IPS-20b (cell line): ENCODE measurements around the gene SPTB.

Source experiments
- H3K27ac ChIP-seq: one replicate; pipeline ENCODE4 v1.5.1; 2013; ENCODE audit warnings: low read length
- H3K27me3 ChIP-seq: 2 replicates; pipeline ENCODE4 v1.6.1; 2013; ENCODE audit warnings: mild to moderate bottlenecking, low read length, inconsistent platforms; ENCODE audit not compliant: insufficient read depth
- H3K36me3 ChIP-seq: 2 replicates; pipeline ENCODE4 v1.6.1; 2013; ENCODE audit warnings: low read depth, mild to moderate bottlenecking, inconsistent platforms, low read length, moderate library complexity; ENCODE audit not compliant: insufficient read depth
- H3K4me1 ChIP-seq: 2 replicates; pipeline ENCODE4 v1.6.1; 2013; ENCODE audit warnings: mild to moderate bottlenecking, control low read depth, inconsistent platforms, low read length, moderate library complexity; ENCODE audit not compliant: insufficient read depth
- H3K4me3 ChIP-seq: 2 replicates; pipeline ENCODE4 v1.5.1; 2013; ENCODE audit warnings: mild to moderate bottlenecking, low read length, inconsistent platforms
- H3K9ac ChIP-seq: 2 replicates; pipeline ENCODE4 v1.6.1; 2013; ENCODE audit warnings: low read depth, mild to moderate bottlenecking, inconsistent platforms, low read length, moderate library complexity
- H3K9me3 ChIP-seq: 2 replicates; pipeline ENCODE4 v1.6.1; 2013; ENCODE audit warnings: mild to moderate bottlenecking, low read depth, low read length, inconsistent platforms; ENCODE audit not compliant: insufficient read depth

Gene SPTB

DNA sequence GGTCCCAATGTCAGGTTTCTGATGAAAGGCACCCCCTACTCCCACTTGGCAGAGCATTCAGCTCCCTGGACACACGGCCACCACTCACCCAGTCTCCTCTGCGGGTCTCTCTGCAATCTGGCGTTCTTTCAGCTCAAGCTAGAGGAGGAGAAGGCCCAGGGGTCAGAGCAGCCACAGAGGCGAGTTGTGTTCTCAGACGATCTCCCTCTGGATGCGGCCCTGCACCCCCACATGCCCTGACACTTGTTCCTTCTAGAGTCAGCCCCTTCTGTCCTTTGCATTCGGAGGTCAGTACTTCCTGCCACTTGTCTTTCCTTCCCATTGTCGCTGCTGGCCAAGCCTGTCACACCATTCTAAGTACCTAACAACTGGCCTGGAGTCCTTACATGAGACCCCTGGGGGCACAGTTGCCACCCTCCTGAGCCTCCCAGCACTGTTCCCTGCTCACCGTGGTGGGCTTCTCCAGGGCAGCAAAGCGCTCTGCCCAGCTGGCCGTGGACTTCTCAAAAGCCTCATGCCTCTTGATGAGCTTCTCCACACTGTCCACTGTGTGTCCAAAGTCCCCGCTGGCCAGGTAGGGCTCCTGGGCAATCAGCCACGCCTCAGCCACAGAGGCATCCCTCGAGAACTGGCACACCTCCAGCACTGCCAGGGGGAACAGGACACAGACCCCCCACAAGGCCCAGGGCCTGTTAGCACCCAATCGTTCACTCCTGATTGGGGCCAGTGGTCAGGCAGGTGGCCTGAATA is 112.3 kb downstream of the SPTB start:
- Histone ChIP-seq H3K27ac (no peak overlapping the region), H3K36me3 (no peaks in the 10 kb centered on the region), H3K4me1 (peaks cover 14% of the 10 kb centered on the region), H3K9ac (no peak overlapping the region), H3K9me3 (no peaks in the 10 kb centered on the region), H3K27me3 (peaks cover 14% of the 10 kb centered on the region), H3K4me3 (no peak overlapping the region)

DNA sequence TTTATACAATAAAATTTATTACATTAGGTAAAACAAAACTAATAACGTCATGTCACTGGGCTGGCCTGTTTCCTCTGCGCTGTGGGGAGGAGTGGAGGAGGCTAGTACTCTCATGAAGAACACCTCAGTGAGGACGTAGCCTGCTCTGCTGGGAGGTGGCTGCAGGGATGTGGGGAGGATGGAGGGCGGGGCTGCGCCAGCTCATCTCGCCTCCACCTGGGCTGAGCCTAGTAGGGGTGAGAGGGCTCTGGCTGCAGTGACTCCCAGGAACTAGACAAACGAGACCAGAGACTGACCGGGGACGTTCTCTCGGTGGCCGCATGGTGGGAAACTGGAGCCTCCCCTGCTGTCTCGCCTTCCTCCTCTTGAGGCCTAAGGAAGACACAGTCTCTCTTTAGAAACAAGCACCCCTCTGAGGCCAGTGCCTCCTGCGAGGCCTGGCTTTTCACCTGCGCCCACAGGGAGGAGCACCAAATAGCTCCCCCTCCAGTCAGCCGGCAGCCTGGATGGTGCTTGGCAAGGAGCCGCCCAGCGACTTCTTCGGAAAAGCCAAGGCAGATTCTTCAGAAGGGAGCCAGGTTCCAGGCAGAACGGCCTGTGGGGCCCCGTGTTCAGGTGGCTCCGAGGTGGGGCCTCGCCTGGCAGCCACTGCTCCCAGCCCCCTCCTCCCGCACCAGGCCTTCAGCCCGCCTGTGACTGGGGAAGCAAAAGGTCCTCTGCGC is 113.1 kb downstream of the SPTB start:
- Histone ChIP-seq H3K4me3 (no peak overlapping the region), H3K9ac (no peak overlapping the region), H3K27me3 (peaks cover 14% of the 10 kb centered on the region), H3K27ac (no peak overlapping the region), H3K4me1 (peaks cover 14% of the 10 kb centered on the region), H3K9me3 (no peaks in the 10 kb centered on the region), H3K36me3 (no peaks in the 10 kb centered on the region)

DNA sequence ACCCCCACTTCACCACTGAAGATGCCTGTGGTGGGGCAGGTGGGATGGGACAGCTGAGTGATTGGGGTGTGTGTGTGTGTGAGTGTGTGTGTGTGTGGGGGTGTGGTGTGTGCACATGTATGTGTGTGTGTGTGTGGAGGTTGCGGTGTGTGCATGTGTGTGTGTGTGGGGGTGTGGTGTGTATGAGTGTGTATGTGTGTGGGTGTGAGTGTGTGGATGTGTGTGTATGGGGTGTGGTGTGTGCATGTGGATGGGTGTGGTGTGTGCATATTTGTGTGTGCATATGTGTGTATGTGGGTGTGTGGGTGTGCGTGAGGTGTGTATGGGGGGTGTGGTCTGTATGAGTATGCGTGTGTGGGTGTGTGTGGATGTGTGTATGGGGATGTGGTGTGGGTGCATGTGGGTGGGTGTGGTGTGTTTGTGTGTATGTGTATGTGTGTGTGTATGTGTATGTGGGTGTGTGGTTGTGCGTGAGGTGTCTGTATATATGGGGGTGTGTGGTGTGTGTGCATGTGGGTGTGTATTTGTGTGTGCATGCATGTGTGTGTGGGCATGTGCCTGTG is 113.9 kb downstream of the SPTB start:
- Histone ChIP-seq H3K4me1 (peaks cover 14% of the 10 kb centered on the region), H3K36me3 (no peaks in the 10 kb centered on the region), H3K9me3 (no peaks in the 10 kb centered on the region), H3K27ac (no peak overlapping the region), H3K27me3 (peaks cover 14% of the 10 kb centered on the region), H3K9ac (no peak overlapping the region), H3K4me3 (no peak overlapping the region)

DNA sequence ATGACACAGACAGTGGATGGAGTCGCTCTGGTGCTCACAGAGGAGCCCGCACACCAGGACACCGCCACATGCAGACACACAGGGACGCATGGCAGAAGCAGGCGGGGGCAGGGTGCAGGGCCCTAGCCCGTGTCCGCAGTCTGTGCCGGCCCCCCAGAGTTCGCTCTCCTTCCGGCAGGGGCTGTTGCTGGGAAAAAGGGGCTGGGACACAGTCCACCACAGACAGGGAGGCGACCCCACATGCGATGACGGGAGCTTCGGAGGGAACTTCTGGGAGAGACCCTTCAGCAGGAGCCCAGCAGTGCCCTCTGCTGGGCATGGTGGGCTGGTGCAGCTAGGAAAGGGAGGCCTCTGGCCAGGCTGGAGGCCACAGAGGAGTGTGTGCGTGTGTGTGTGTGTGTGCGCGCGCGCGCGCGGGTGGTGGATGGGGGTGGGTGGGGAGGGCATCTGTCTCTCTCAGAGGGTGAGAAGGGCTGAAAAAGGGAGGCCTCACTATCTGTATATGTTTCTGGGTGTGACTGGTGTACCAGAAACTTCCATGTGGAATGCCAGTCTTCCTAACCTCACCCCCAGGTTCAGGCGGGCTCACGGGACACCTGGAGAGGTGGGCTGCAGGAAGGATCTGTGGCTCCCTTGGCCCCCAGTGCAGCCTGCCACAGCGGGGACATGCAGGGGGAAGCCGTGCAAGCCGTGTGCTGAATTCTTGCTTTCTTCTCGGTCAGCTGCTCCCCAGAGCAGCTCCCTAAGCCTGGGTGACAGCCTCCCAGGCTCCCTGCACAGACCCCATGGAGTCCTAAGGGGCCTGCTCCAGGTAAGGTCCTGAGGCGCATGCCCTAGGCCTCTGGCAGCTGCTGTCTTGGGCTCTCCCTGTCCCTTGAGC is 114.8 kb downstream of the SPTB start:
- H3K9ac ChIP-seq, result no peak overlapping the region; the same call in 1 of the 2 replicates
- no peak overlapping the region for H3K27ac ChIP-seq
- peaks cover 14% of the 10 kb centered on the region for H3K4me1 ChIP-seq
- H3K36me3 ChIP-seq, result no peaks in the 10 kb centered on the region
- peak overlapping the region; percentile 34; the same call in 1 of the 2 replicates for H3K4me3 ChIP-seq
- H3K27me3 ChIP-seq, result peaks cover 14% of the 10 kb centered on the region
- H3K9me3 ChIP-seq, result no peaks in the 10 kb centered on the region

DNA sequence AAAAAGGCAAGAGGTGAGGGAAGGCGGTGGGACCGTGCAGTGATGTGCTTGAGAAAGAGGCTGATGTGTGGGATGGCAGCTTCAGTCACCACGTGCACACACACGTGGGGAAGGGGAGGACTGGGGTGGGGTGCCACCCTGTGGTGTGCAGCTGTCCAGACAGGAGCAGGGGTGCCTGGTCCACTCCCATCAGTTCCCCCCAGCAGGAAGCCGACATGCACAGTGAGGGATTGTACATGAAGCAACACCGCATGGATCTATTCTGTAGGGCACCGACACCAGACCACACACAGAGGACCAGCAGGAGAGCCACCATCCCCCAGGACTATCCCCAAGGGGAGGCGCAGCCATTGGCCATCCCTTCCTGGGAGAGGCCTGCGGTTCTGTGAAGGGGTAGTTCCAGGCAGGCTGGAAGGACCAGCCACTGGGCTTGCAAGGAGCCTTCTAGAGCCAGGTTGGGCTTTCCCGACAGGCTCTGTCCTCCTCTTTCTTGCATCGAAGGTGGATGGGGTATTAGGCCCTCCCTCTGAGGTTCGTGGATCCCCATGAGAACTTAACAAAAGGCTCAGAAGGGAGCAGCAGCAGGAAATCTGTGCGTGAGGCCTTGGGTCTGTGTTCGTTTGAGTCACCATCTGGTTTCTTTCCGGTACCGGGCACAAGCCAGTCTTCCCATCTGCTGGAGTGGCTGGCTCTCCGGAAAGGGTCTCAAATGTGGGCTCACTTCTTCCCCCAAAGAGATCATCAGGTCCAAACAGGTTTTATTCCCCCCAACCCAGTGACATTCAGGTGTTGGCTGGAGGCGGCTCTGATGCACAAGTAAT is 115.7 kb downstream of the SPTB start:
- no peak overlapping the region for H3K27ac ChIP-seq
- H3K4me1 ChIP-seq, result peaks cover 14% of the 10 kb centered on the region
- no peak overlapping the region; the same call in 1 of the 2 replicates for H3K9ac ChIP-seq
- no peaks in the 10 kb centered on the region for H3K9me3 ChIP-seq
- no peaks in the 10 kb centered on the region for H3K36me3 ChIP-seq
- peaks cover 14% of the 10 kb centered on the region for H3K27me3 ChIP-seq
- H3K4me3 ChIP-seq, result no peak overlapping the region; the same call in 1 of the 2 replicates

DNA sequence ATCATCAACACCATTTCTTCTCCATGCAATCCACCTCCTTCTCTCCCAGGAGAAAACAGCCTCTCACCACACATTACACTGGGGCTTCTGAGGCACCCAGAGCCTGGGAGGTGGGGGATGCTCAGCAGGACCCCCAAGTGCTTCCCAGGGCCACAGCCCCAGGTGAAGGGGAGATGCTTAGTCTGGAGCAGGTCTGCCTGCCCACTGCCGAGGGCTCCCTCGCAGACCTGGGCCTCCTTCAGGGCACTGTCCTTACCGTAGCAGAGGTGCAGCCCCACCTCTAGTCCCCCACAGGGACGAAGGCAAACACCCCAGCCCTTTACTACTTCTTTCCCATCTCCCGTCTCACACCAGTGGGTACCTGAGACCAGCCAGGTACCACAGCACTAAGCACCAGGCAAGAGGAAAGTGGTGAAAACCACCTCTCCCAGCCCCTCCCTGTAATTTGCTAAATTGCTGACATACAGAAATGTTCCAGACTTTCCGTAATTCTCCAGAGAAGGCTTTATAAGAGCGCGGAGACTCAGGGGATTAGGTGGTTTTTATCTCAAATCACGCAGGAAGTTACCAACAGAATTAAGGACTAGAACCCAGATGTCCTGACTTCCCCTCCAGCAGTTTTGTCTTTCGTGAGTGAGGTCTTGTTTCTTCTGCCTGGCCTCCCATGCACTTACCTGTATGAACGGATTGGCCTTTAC is 116.5 kb downstream of the SPTB start:
- Histone ChIP-seq H3K27ac (no peak overlapping the region), H3K9ac (no peak overlapping the region), H3K36me3 (no peaks in the 10 kb centered on the region), H3K27me3 (peaks cover 14% of the 10 kb centered on the region), H3K9me3 (no peaks in the 10 kb centered on the region), H3K4me1 (peaks cover 18% of the 10 kb centered on the region), H3K4me3 (no peak overlapping the region)

DNA sequence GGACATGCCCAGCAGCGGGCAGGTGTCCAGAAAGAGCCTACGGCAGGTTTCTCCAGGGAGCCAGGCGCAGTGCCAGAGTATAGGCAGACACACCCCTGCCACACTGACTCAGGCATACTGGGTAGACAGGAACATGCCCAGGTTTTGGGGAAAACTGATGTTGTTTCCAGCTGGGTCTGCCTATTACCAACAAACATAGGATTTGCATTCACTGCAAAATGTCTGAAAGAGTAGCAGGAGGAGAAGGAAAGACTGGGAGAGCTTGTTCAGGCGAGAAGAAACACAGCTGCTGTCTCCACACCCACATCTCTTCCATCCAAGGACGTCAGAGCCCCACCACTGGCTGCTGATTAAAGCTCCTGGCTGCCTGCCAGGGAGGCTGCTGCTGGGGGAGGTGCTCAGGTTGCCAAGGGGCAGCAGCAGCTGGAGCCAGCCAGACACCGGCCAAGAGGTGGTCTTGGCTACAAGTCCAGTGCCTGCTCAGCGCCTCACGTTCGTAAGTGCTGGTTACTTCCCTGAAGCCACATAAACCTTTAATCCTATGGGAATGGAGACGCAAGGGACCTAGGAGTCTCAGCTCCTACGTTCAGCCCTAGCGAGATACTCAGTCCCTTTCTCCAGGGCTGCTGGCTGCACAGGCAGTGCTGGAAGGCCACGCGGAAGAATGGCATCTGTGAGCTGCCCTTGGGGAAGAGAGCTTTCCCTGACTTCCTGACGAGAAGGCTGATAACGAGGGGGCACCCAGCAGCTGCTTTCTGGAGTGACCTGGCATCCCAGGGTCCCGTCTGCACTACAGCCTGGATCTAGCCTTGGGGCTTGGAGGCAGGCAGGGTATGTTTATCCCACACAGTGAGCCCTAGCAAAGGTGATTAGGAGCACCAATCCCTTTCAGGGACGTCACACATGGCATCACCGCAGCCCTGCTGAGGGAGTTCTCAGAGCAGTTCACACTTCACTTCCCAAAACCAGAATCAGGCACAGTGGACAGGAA is 117.4 kb downstream of the SPTB start:
- no peak overlapping the region for H3K4me3 ChIP-seq
- H3K4me1 ChIP-seq, result peaks cover 22% of the 10 kb centered on the region
- H3K36me3 ChIP-seq, result no peaks in the 10 kb centered on the region
- H3K27ac ChIP-seq, result no peak overlapping the region
- H3K9me3 ChIP-seq, result no peaks in the 10 kb centered on the region
- H3K27me3 ChIP-seq, result peaks cover 14% of the 10 kb centered on the region
- H3K9ac ChIP-seq, result no peak overlapping the region

DNA sequence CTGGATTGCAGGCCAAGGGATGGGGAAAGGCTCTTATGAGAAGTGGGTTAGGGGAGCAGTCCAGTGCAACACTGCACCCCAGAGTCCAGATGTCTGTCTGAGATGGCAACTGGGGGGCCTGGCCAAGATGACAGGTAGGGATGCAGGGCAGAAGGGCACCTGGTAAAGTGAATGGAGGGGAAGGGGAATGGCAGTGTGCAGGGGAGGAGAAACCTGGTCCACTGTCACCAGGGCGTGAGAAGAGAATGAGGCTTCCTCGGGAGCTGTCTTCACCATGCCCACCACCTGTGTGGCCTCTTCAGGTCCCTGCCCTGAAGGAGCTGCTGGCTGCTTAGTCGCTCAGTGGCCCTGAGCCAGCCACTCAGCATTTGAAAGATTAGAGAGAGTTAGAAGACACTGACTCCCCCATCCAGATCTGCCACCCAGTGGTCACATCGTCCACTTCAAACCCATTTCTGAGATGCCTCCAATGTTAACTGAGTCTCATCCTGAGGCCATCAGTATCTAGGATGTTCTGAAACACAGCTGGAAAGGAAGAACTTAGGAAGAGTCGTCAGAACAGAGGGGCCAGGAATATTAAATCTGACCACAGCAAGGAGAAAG is 118.2 kb downstream of the SPTB start:
- no peaks in the 10 kb centered on the region for H3K9me3 ChIP-seq
- H3K9ac ChIP-seq, result no peak overlapping the region
- H3K27me3 ChIP-seq, result peaks cover 14% of the 10 kb centered on the region; the same call in 1 of the 2 replicates
- peaks cover 17% of the 10 kb centered on the region for H3K4me1 ChIP-seq
- no peaks in the 10 kb centered on the region for H3K36me3 ChIP-seq
- no peak overlapping the region for H3K27ac ChIP-seq
- H3K4me3 ChIP-seq, result no peak overlapping the region

DNA sequence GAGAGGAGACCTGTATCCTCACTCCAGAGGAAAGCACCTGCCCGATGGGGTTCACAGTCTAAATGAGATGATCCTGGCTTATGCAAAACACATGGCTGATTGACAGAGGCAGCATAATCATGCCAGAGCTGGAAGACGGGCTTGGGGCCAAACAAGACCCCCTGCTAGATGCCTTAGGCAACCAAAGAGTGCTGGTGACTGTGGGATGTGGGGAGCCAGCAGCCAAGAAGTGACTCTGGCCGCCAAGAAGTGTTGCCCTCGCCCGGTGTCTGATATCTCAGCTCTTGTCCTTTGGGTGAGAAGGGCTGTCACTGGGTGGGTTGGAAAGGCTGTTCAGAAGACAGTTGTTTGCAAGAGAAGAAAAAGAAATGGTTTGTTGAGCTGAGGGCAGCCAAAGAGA is 118.8 kb downstream of the SPTB start:
- no peak overlapping the region for H3K9ac ChIP-seq
- H3K4me1 ChIP-seq, result peaks cover 17% of the 10 kb centered on the region
- H3K27ac ChIP-seq, result no peak overlapping the region
- H3K36me3 ChIP-seq, result no peaks in the 10 kb centered on the region
- no peaks in the 10 kb centered on the region for H3K9me3 ChIP-seq
- no peak overlapping the region for H3K4me3 ChIP-seq
- H3K27me3 ChIP-seq, result peaks cover 14% of the 10 kb centered on the region; the same call in 1 of the 2 replicates
